HL-60 (cell line): ENCODE measurements around the gene AFF3.

Source experiments
- CTCF ChIP-seq: IDR thresholded peaks from one replicate; pipeline ENCODE4 v1.5.1; 2011; ENCODE audit warnings: low read length, control low read depth, inconsistent platforms; ENCODE audit not compliant: insufficient read depth
- GABPA ChIP-seq: IDR thresholded peaks from 2 replicates; pipeline ENCODE4 v1.6.1; 2012; ENCODE audit warnings: low read depth
- POLR2AphosphoS5 ChIP-seq: IDR thresholded peaks from 2 replicates; pipeline ENCODE4 v1.6.1; 2012; ENCODE audit warnings: low read depth
- REST ChIP-seq: IDR thresholded peaks from 2 replicates; pipeline ENCODE4 v1.6.1; 2012; ENCODE audit warnings: low read depth; ENCODE audit not compliant: insufficient replicate concordance
- SPI1 ChIP-seq: IDR thresholded peaks from 2 replicates; pipeline ENCODE4 v1.6.1; 2012; ENCODE audit warnings: low read depth, mild to moderate bottlenecking, borderline replicate concordance

- no peak for TF ChIP-seq CTCF
- TF ChIP-seq POLR2AphosphoS5, result no peak
- TF ChIP-seq REST, result no peak
- TF ChIP-seq GABPA, result no peak
- no peak for TF ChIP-seq SPI1
Measured at GRCh38 chr2:100045000-100045399, 97.4 kb downstream of the AFF3 start.
